ENCODE results near the gene GADD45GIP1. TPM values are rescaled to one million over a fixed set of nuclear protein-coding genes. Genes with fewer than 3 reads are reported as not detected.

GADD45GIP1 gene
- polyA plus RNA-seq, 1 donor from 2014 or later = 21.3 TPM

DNA sequence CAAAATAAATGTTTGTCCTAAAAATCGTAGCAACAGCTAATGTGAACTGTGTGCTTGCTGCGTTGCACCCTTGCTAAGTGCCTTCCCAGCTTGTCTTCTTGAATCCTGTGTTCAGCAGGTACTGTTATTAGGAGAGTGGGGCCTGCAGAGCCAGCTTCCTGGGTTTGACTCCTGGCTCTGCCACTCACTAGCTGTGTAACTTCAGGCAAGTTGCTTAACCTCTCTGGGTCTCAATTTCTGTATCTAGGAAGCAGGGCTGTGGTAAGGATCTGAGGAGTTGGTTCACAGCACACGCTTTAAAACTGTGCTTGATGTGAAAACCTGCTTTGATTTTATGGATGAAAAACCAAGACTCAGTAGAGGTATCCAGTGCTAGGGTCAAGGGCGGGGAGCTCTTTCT lies 48.2 kb upstream of the GADD45GIP1 start:
- H3K4me2 ChIP-seq (ENCODE audit: low read length) = no peak overlapping the region
- H3K9ac ChIP-seq (ENCODE audit: low read length) = no peak overlapping the region
- no peaks in the 10 kb centered on the region for H4K20me1 ChIP-seq (ENCODE audit: insufficient read depth)
- H3K36me3 ChIP-seq (ENCODE audit: insufficient read depth, low read length) = no peaks in the 10 kb centered on the region
- TF ChIP-seq RAD21 (conservative IDR thresholded peaks at IDR 0.05) = no peak
- TF ChIP-seq TAF1 (IDR thresholded peaks at IDR 0.05; ENCODE audit: low read depth) = no peak
- no peak for TF ChIP-seq MXI1 (conservative IDR thresholded peaks at IDR 0.05; ENCODE audit: poor library complexity, severe bottlenecking)
- TF ChIP-seq, protein P1, sequence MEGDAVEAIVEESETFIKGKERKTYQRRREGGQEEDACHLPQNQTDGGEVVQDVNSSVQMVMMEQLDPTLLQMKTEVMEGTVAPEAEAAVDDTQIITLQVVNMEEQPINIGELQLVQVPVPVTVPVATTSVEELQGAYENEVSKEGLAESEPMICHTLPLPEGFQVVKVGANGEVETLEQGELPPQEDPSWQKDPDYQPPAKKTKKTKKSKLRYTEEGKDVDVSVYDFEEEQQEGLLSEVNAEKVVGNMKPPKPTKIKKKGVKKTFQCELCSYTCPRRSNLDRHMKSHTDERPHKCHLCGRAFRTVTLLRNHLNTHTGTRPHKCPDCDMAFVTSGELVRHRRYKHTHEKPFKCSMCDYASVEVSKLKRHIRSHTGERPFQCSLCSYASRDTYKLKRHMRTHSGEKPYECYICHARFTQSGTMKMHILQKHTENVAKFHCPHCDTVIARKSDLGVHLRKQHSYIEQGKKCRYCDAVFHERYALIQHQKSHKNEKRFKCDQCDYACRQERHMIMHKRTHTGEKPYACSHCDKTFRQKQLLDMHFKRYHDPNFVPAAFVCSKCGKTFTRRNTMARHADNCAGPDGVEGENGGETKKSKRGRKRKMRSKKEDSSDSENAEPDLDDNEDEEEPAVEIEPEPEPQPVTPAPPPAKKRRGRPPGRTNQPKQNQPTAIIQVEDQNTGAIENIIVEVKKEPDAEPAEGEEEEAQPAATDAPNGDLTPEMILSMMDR (IDR thresholded peaks at IDR 0.05; ENCODE audit: poor library complexity, severe bottlenecking) = no peak
- TF ChIP-seq POLR2AphosphoS5 (IDR thresholded peaks at IDR 0.05) = no peak
- TF ChIP-seq EZH2 (IDR thresholded peaks at IDR 0.05; ENCODE audit: borderline replicate concordance, insufficient read depth, low read length, poor library complexity, severe bottlenecking) = no peak
- TF ChIP-seq, protein P2, sequence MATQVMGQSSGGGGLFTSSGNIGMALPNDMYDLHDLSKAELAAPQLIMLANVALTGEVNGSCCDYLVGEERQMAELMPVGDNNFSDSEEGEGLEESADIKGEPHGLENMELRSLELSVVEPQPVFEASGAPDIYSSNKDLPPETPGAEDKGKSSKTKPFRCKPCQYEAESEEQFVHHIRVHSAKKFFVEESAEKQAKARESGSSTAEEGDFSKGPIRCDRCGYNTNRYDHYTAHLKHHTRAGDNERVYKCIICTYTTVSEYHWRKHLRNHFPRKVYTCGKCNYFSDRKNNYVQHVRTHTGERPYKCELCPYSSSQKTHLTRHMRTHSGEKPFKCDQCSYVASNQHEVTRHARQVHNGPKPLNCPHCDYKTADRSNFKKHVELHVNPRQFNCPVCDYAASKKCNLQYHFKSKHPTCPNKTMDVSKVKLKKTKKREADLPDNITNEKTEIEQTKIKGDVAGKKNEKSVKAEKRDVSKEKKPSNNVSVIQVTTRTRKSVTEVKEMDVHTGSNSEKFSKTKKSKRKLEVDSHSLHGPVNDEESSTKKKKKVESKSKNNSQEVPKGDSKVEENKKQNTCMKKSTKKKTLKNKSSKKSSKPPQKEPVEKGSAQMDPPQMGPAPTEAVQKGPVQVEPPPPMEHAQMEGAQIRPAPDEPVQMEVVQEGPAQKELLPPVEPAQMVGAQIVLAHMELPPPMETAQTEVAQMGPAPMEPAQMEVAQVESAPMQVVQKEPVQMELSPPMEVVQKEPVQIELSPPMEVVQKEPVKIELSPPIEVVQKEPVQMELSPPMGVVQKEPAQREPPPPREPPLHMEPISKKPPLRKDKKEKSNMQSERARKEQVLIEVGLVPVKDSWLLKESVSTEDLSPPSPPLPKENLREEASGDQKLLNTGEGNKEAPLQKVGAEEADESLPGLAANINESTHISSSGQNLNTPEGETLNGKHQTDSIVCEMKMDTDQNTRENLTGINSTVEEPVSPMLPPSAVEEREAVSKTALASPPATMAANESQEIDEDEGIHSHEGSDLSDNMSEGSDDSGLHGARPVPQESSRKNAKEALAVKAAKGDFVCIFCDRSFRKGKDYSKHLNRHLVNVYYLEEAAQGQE (IDR thresholded peaks at IDR 0.05; ENCODE audit: borderline replicate concordance) = no peak
- no peaks in the 10 kb centered on the region for H3F3A ChIP-seq (ENCODE audit: insufficient read depth, low read length, poor library complexity, severe bottlenecking)
- no peak overlapping the region for H3K27ac ChIP-seq (ENCODE audit: low read length)
- H2AFZ ChIP-seq (ENCODE audit: low read depth, low read length) = no peak overlapping the region
- H3K79me2 ChIP-seq (replicated peaks; ENCODE audit: insufficient read depth, low read length) = no peaks in the 10 kb centered on the region
- peaks cover 95% of the 10 kb centered on the region for H3K27me3 ChIP-seq (ENCODE audit: insufficient read depth, low read depth, low read length)
- no peaks in the 10 kb centered on the region for H3K9me2 ChIP-seq (ENCODE audit: insufficient read depth, low read length)
- no peaks in the 10 kb centered on the region for H3K9me3 ChIP-seq (ENCODE audit: low read length)
- H3K4me3 ChIP-seq (ENCODE audit: low read length) = no peak overlapping the region

DNA sequence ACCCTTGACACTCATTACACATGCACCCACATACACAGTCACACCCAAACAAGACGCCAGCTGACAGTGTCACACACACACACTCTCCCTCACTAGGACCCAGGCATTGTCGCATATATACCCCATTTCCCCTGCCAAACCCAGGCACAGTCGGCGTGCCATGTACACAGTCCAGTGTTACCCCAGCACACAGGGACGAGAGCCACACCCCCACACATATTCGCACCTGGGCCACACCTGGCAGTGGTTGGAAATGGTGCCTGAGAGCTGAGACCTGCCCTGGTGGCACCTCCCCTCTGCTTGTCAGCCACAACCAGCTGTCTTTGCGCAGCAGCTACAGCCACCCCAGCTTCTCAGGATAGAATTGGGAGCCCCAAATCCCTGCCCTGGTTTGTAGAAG lies 47.2 kb upstream of the GADD45GIP1 start:
- H3K9me2 ChIP-seq (ENCODE audit: insufficient read depth, low read length) = no peaks in the 10 kb centered on the region
- peaks cover 94% of the 10 kb centered on the region for H3K27me3 ChIP-seq (ENCODE audit: insufficient read depth, low read depth, low read length)
- no peak overlapping the region for H3K4me2 ChIP-seq (ENCODE audit: low read length)
- no peak overlapping the region for H3K4me3 ChIP-seq (ENCODE audit: low read length)
- no peak overlapping the region for H3K9ac ChIP-seq (ENCODE audit: low read length)
- H3K79me2 ChIP-seq (replicated peaks; ENCODE audit: insufficient read depth, low read length) = no peaks in the 10 kb centered on the region
- H4K20me1 ChIP-seq (ENCODE audit: insufficient read depth) = no peaks in the 10 kb centered on the region
- TF ChIP-seq, protein P2 (IDR thresholded peaks at IDR 0.05; ENCODE audit: borderline replicate concordance) = no peak
- TF ChIP-seq SMC3 (conservative IDR thresholded peaks at IDR 0.05; ENCODE audit: poor library complexity) = no peak
- H3K36me3 ChIP-seq (ENCODE audit: insufficient read depth, low read length) = no peaks in the 10 kb centered on the region
- H3F3A ChIP-seq (ENCODE audit: insufficient read depth, low read length, poor library complexity, severe bottlenecking) = no peaks in the 10 kb centered on the region
- no peak overlapping the region for H3K27ac ChIP-seq (ENCODE audit: low read length)
- H2AFZ ChIP-seq (ENCODE audit: low read depth, low read length) = no peak overlapping the region
- H3K9me3 ChIP-seq (ENCODE audit: low read length) = no peaks in the 10 kb centered on the region
